ENCODE results near the gene CTBP2. TPM values are rescaled to one million over a fixed set of nuclear protein-coding genes. Genes with fewer than 3 reads are reported as not detected.

CTBP2 gene
- total and polyA plus RNA-seq, 4 donors, result 19.2 to 80.6 (median 63.2) TPM

DNA sequence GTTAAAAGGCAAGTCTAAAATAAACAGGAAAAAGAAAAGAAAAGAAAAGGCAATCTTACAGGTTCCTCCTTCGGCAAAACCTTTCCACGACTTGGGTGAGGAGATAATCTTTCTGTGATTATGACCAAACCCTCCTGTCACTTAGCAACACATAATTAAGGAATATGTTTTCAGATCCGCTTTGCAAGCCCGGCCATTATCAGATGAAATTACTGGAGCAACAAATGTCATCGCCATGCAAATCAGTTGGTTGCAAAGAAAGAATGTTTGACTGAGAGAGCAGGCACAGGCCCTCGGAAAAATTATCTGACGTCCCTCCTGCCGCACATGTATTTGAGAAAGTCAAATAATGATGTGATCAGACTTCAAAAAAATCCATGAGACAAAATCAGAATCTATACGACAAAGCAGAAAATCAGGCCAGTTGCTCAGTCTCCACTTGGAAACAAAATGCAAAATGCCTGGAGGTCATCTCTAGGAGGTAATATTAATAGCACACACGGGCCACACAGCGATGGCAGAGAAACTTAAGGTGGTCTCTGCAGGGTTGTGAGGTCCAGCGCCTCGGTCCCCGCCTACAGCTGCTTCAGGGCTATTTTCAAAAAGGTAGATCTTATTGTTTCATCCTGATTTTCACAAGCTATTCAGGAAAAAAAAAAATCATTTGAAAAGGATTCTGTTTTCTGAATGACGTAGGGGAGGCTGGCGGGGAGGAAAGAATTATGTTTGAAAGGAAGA lies 135.7 kb downstream of the CTBP2 start:
- peak in 2 of 3 donors; percentile 45 to 50 for DNase-seq
- peak overlapping the region; percentile 11 to 39 for H3K9ac ChIP-seq (ENCODE audit: insufficient read depth in 1 of 2, low read length in 2 of 2)
- H3K4me3 ChIP-seq, result no peak overlapping the region
- H3K27me3 ChIP-seq (ENCODE audit: control insufficient read depth in 3 of 3, insufficient read depth in 3 of 3, low read length in 2 of 3), result no peaks in the 10 kb centered on the region
- peaks cover 11 to 24% (median 18%) of the 10 kb centered on the region in 5 donors for H3K4me1 ChIP-seq (ENCODE audit: control insufficient read depth in 5 of 5, insufficient read depth in 5 of 5, low read length in 5 of 5)
- no peak for ATAC-seq (ENCODE audit: insufficient read depth, low FRiP score)
- 69 to 76% methylated on average over 16 of the region's 16 CpGs for WGBS, 2 donors
- H3K9me3 ChIP-seq (ENCODE audit: control insufficient read depth in 4 of 4, insufficient read depth in 3 of 4, low read length in 3 of 4), result peaks cover 0 to under 1% (median 0%) of the 10 kb centered on the region in 4 donors
- TF ChIP-seq, protein P1, sequence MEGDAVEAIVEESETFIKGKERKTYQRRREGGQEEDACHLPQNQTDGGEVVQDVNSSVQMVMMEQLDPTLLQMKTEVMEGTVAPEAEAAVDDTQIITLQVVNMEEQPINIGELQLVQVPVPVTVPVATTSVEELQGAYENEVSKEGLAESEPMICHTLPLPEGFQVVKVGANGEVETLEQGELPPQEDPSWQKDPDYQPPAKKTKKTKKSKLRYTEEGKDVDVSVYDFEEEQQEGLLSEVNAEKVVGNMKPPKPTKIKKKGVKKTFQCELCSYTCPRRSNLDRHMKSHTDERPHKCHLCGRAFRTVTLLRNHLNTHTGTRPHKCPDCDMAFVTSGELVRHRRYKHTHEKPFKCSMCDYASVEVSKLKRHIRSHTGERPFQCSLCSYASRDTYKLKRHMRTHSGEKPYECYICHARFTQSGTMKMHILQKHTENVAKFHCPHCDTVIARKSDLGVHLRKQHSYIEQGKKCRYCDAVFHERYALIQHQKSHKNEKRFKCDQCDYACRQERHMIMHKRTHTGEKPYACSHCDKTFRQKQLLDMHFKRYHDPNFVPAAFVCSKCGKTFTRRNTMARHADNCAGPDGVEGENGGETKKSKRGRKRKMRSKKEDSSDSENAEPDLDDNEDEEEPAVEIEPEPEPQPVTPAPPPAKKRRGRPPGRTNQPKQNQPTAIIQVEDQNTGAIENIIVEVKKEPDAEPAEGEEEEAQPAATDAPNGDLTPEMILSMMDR (IDR thresholded peaks at IDR 0.05; ENCODE audit: control extremely low read depth, extremely low read depth), result no peak
- H3K27ac ChIP-seq (ENCODE audit: low read depth in 1 of 2, low read length in 1 of 2), result peak overlapping the region in 1 of 2 donors; percentile 36
- peaks cover 0 to 22% (median 10%) of the 10 kb centered on the region in 4 donors for H3K36me3 ChIP-seq (ENCODE audit: control insufficient read depth in 4 of 4, insufficient read depth in 4 of 4, low read length in 4 of 4)

DNA sequence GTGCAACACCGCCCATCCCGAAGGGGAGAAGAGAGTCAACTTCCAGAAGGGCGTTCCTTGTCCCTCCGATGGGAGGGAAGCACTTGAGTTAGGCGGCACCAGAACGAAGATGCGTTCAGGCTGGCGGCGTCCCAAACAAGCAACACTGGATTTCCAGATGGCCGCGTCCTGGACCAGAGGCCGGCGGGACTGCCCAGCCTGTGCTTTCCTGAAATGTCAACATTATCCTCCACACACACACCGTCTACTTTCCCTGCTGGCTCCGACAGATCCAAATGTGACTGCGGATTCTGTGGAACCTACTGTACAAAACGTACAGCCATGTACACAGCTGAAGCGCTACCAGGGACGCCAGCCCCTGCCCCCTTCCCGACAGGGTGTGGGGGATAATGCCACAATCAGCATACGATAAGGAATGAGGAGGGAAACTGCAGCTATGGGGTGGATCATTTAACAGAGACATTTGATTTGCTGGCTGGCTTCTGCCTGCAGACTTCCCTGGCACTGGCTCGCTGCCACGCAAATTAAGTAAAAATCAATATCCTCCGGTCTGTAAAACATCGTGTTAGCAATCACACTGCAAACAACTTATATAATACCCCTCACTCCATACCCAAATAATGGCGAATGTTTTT lies 136.4 kb downstream of the CTBP2 start:
- 61 to 74% methylated on average over 26 of the region's 26 CpGs for WGBS, 2 donors
- H3K4me1 ChIP-seq (ENCODE audit: control insufficient read depth in 5 of 5, insufficient read depth in 5 of 5, low read length in 5 of 5), result peaks cover 10 to 24% (median 18%) of the 10 kb centered on the region in 5 donors
- TF ChIP-seq, protein P1 (IDR thresholded peaks at IDR 0.05; ENCODE audit: control extremely low read depth, extremely low read depth), result no peak
- ATAC-seq (ENCODE audit: insufficient read depth, low FRiP score) (no peak), DNase-seq (peak; percentile 50 to 55 (median 50))
- H3K27ac ChIP-seq (ENCODE audit: low read depth in 1 of 2, low read length in 1 of 2), result peak overlapping the region; percentile 14 to 23
- H3K9me3 ChIP-seq (ENCODE audit: control insufficient read depth in 4 of 4, insufficient read depth in 3 of 4, low read length in 3 of 4), result peaks cover 0 to 4% (median 0%) of the 10 kb centered on the region in 4 donors
- peaks cover 0 to 22% (median 10%) of the 10 kb centered on the region in 4 donors for H3K36me3 ChIP-seq (ENCODE audit: control insufficient read depth in 4 of 4, insufficient read depth in 4 of 4, low read length in 4 of 4)
- H3K4me3 ChIP-seq, result no peak overlapping the region
- peak overlapping the region; percentile 11 to 39 for H3K9ac ChIP-seq (ENCODE audit: insufficient read depth in 1 of 2, low read length in 2 of 2)
- H3K27me3 ChIP-seq (ENCODE audit: control insufficient read depth in 3 of 3, insufficient read depth in 3 of 3, low read length in 2 of 3), result no peaks in the 10 kb centered on the region

DNA sequence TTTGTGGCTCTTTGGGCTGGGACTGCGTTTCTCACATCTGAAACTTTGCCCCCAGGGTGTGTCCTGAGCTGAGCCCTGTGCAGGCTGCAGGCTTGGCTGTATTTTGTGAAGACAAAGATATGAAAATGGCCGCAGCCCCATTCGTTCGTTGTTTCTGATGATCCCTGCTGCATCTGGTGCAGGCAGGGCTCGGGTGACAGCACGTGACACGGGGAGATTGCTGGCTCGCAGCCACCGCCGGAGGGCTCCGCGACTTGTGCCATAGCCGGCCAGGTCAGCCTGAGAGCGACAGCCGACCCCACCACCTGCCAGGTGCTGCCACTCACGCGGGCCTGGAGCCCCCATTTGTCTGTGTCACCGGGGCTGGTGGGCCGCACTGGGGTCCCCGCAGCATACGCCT lies 137.1 kb downstream of the CTBP2 start:
- ATAC-seq (ENCODE audit: insufficient read depth, low FRiP score) (no peak), DNase-seq (no peak)
- no peak overlapping the region for H3K9ac ChIP-seq (ENCODE audit: insufficient read depth in 1 of 2, low read length in 2 of 2)
- 90 to 96% methylated on average over 21 of the region's 21 CpGs for WGBS, 2 donors
- peaks cover 0 to 4% (median 0%) of the 10 kb centered on the region in 4 donors for H3K9me3 ChIP-seq (ENCODE audit: control insufficient read depth in 4 of 4, insufficient read depth in 3 of 4, low read length in 3 of 4)
- TF ChIP-seq, protein P1 (IDR thresholded peaks at IDR 0.05; ENCODE audit: control extremely low read depth, extremely low read depth), result no peak
- peaks cover 12 to 24% (median 18%) of the 10 kb centered on the region in 5 donors for H3K4me1 ChIP-seq (ENCODE audit: control insufficient read depth in 5 of 5, insufficient read depth in 5 of 5, low read length in 5 of 5)
- no peak overlapping the region for H3K4me3 ChIP-seq
- H3K36me3 ChIP-seq (ENCODE audit: control insufficient read depth in 4 of 4, insufficient read depth in 4 of 4, low read length in 4 of 4), result peaks cover 0 to 22% (median 10%) of the 10 kb centered on the region in 4 donors
- no peak overlapping the region for H3K27ac ChIP-seq (ENCODE audit: low read depth in 1 of 2, low read length in 1 of 2)
- no peaks in the 10 kb centered on the region for H3K27me3 ChIP-seq (ENCODE audit: control insufficient read depth in 3 of 3, insufficient read depth in 3 of 3, low read length in 2 of 3)
